Astrocyte (in vitro differentiated cells and primary cell): Measurements from ENCODE around the gene ATP9A. TPM values are rescaled to one million over a fixed set of nuclear protein-coding genes. Genes with fewer than 3 reads are reported as not detected.

Experiments used
- DNase-seq: peaks from one replicate; pipeline ENCODE4 v3.0.0-alpha.2; 2010; ENCODE audit warnings: low read depth
- FAIRE-seq: peaks from 2 replicates; lab custom pipeline; 2011; peaks lifted over from hg19 to GRCh38; lab: Jason Lieb, UNC
- H2AFZ ChIP-seq: 2 replicates; pipeline ENCODE4 v1.6.0; 2012; ENCODE audit warnings: low read depth, low read length, inconsistent platforms
- H3K27ac ChIP-seq: 2 replicates; pipeline ENCODE4 v1.5.1; 2011; ENCODE audit warnings: low read depth, low read length, inconsistent platforms
- H3K27me3 ChIP-seq: 2 replicates; pipeline ENCODE4 v1.6.0; 2011; ENCODE audit warnings: low read length, inconsistent platforms; ENCODE audit not compliant: insufficient read depth
- H3K36me3 ChIP-seq: 2 replicates; pipeline ENCODE4 v1.5.1; 2011; ENCODE audit warnings: low read length, inconsistent platforms; ENCODE audit not compliant: insufficient read depth
- H3K4me1 ChIP-seq: 2 replicates; pipeline ENCODE4 v1.5.1; 2011; ENCODE audit warnings: low read length, inconsistent platforms; ENCODE audit not compliant: insufficient read depth
- H3K4me2 ChIP-seq: 2 replicates; pipeline ENCODE4 v1.6.0; 2012; ENCODE audit warnings: low read length, inconsistent platforms
- H3K4me3 ChIP-seq: 2 replicates; pipeline ENCODE4 v1.5.1; 2011; ENCODE audit warnings: low read depth, mild to moderate bottlenecking, low read length, inconsistent platforms; ENCODE audit not compliant: insufficient read depth
- H3K79me2 ChIP-seq: 2 replicates; pipeline ENCODE4 v1.6.0; 2012; ENCODE audit warnings: mild to moderate bottlenecking, low read length, inconsistent platforms; ENCODE audit not compliant: insufficient read depth
- H3K9ac ChIP-seq: 2 replicates; pipeline ENCODE4 v1.6.0; 2012; ENCODE audit warnings: mild to moderate bottlenecking, low read length, inconsistent platforms
- H3K9me3 ChIP-seq: 2 replicates; pipeline ENCODE4 v1.5.1; 2012; ENCODE audit warnings: low read depth, mild to moderate bottlenecking, low read length, inconsistent platforms; ENCODE audit not compliant: insufficient read depth
- H4K20me1 ChIP-seq: 2 replicates; pipeline ENCODE4 v1.6.0; 2012; ENCODE audit warnings: low read length, inconsistent platforms; ENCODE audit not compliant: insufficient read depth
- H3K27ac Mint-ChIP-seq: one replicate; pipeline ENCODE4 v1.8.0; 2021; ENCODE audit warnings: mild to moderate bottlenecking, mixed read lengths; ENCODE audit not compliant: unreplicated experiment
- H3K27me3 Mint-ChIP-seq: one replicate; pipeline ENCODE4 v1.8.0; 2021; ENCODE audit warnings: low read depth, mixed read lengths; ENCODE audit not compliant: unreplicated experiment
- H3K36me3 Mint-ChIP-seq: one replicate; pipeline ENCODE4 v1.8.0; 2021; ENCODE audit warnings: low read depth, mixed read lengths; ENCODE audit not compliant: unreplicated experiment
- H3K4me1 Mint-ChIP-seq: one replicate; pipeline ENCODE4 v1.8.0; 2021; ENCODE audit warnings: low read depth, mixed read lengths; ENCODE audit not compliant: unreplicated experiment
- H3K4me3 Mint-ChIP-seq: one replicate; pipeline ENCODE4 v1.8.0; 2021; ENCODE audit warnings: mild to moderate bottlenecking, moderate library complexity, mixed read lengths; ENCODE audit not compliant: unreplicated experiment
- H3K9me3 Mint-ChIP-seq: one replicate; pipeline ENCODE4 v1.8.0; 2021; ENCODE audit warnings: mild to moderate bottlenecking, mixed read lengths; ENCODE audit not compliant: unreplicated experiment
- EZH2 ChIP-seq: IDR thresholded peaks from 2 replicates; pipeline ENCODE4 v1.6.1; 2012; ENCODE audit warnings: mild to moderate bottlenecking, low read length, inconsistent platforms; ENCODE audit not compliant: insufficient read depth
- total RNA-seq: library from RNA; stranded (reverse); gene quantifications from 2 replicates; pipeline ENCODE4 v1.2.1, GENCODE V29; 2021
- TF ChIP-seq, protein P1 (sequence below): IDR thresholded peaks from 2 replicates; pipeline ENCODE4 v1.5.1; 2011; ENCODE audit warnings: low read depth, mild to moderate bottlenecking, inconsistent platforms, low read length, moderate library complexity; ENCODE audit not compliant: insufficient read depth

The ATP9A gene
- total RNA-seq, 1 donor from 2014 or later, result 12.9 TPM

DNA sequence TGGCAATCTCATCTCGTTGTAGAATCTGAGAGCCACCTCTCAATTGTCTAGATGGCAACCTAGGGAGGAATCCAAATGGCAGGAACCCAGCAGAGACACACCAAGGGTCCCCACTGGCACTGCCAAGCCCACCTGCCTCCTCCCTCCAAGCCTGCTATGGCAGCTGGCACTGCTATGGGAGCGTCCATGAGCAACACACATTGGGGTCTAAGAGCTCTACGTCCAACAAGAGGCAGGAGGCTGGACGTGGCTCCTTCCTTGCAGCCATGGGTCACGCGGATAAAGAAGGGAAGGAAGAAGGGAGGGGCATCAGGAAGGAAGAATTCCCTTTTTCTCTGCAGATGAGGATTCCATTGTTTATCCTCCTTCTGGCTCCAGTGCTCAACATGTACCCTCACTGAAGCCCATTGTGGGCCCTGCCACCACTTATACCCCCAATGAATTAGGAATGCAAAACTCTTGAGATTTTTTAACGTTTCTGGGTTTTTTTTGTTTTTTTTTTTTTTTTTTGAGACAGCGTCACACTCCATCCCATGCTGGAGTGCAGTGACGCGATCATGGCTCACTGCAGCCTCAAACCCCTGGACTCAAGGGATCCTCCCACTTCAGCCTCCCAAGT, 17.3 kb downstream of the ATP9A start:
- H3K27ac Mint-ChIP-seq, result no peak overlapping the region
- H3K27me3 ChIP-seq, result no peaks in the 10 kb centered on the region
- H3K36me3 Mint-ChIP-seq, result no peaks in the 10 kb centered on the region
- H2AFZ ChIP-seq, result no peak overlapping the region
- H3K4me1 ChIP-seq, result peaks cover 34% of the 10 kb centered on the region
- no peak for TF ChIP-seq EZH2
- TF ChIP-seq, protein P1, sequence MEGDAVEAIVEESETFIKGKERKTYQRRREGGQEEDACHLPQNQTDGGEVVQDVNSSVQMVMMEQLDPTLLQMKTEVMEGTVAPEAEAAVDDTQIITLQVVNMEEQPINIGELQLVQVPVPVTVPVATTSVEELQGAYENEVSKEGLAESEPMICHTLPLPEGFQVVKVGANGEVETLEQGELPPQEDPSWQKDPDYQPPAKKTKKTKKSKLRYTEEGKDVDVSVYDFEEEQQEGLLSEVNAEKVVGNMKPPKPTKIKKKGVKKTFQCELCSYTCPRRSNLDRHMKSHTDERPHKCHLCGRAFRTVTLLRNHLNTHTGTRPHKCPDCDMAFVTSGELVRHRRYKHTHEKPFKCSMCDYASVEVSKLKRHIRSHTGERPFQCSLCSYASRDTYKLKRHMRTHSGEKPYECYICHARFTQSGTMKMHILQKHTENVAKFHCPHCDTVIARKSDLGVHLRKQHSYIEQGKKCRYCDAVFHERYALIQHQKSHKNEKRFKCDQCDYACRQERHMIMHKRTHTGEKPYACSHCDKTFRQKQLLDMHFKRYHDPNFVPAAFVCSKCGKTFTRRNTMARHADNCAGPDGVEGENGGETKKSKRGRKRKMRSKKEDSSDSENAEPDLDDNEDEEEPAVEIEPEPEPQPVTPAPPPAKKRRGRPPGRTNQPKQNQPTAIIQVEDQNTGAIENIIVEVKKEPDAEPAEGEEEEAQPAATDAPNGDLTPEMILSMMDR, result no peak
- H3K79me2 ChIP-seq, result peaks cover 47% of the 10 kb centered on the region
- peak overlapping the region; percentile 66 for H3K9ac ChIP-seq
- H3K9me3 ChIP-seq, result no peaks in the 10 kb centered on the region
- FAIRE-seq (no peak), DNase-seq (no peak)
- no peak overlapping the region for H3K4me3 ChIP-seq
- H3K4me3 Mint-ChIP-seq, result no peak overlapping the region
- peak overlapping the region; percentile 90 for H3K27ac ChIP-seq
- no peaks in the 10 kb centered on the region for H3K27me3 Mint-ChIP-seq
- H3K4me1 Mint-ChIP-seq, result peaks cover 20% of the 10 kb centered on the region
- no peaks in the 10 kb centered on the region for H3K9me3 Mint-ChIP-seq
- H3K4me2 ChIP-seq, result peak overlapping the region; percentile 50
- H4K20me1 ChIP-seq, result no peaks in the 10 kb centered on the region
- no peaks in the 10 kb centered on the region for H3K36me3 ChIP-seq

DNA sequence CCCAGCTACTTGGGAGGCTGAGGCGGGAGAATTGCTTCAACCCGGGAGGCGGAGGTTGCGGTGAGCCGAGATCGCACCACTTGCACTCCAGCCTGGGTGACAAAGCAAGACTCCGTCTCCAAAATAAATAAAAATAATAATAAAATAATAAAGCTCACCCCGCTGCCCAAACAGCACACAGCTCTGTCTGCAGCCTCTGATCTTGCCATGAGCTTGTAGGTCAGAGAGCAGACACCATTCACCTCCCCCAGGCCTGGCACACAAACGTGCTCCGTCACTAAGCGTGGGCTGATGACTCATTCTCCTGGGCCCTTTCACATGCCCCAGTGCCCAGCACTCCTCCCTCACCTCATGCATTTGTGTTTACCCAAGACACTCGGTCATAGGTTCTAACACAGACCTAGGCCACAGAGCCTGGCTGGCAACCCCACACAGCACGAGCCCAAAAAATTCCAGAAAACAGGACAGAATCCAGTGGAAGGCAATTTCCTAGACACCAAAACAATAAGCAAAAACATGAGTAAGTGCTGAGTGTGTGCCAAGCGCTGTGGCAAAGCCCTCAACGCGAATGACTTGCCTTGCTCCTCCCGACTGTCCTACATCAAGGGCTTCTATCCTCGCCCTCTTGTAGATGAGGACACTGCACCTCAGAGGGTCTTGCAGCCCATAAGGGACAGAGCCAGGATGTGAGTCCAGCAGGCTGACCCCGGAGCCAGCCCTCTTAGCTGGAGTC, 18.0 kb downstream of the ATP9A start:
- H3K36me3 Mint-ChIP-seq, result no peaks in the 10 kb centered on the region
- Histone ChIP-seq H3K27me3 (no peaks in the 10 kb centered on the region), H3K9me3 (no peaks in the 10 kb centered on the region), H2AFZ (no peak overlapping the region), H3K9ac (peak overlapping the region; percentile 66), H3K36me3 (no peaks in the 10 kb centered on the region), H3K79me2 (peaks cover 49% of the 10 kb centered on the region), H3K4me3 (no peak overlapping the region), H3K27ac (peak overlapping the region; percentile 90), H4K20me1 (no peaks in the 10 kb centered on the region), H3K4me2 (peak overlapping the region; percentile 50), H3K4me1 (peaks cover 34% of the 10 kb centered on the region)
- DNase-seq (peak; percentile 91), FAIRE-seq (no peak)
- no peaks in the 10 kb centered on the region for H3K27me3 Mint-ChIP-seq
- TF ChIP-seq EZH2, result no peak
- TF ChIP-seq, protein P1, result no peak
- H3K4me3 Mint-ChIP-seq, result no peak overlapping the region
- H3K9me3 Mint-ChIP-seq, result no peaks in the 10 kb centered on the region
- H3K4me1 Mint-ChIP-seq, result peaks cover 20% of the 10 kb centered on the region
- H3K27ac Mint-ChIP-seq, result no peak overlapping the region

DNA sequence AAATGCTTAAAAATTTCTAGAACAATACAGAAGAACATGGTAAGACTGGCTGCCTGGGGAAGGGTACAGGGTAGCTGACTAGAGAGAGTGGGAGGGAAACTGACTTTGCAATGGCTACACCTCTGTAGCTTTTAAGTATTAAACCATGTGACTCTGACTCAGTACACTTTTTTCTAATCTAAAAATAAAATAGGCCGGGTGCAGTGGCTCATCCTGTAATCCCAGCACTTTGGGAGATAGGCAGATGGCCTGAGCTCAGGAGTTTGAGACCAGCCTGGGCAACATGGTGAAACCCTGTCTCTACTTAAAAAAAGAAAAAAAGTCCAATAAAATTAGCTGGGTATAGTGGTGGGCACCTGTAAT, 18.5 kb downstream of the ATP9A start:
- Histone ChIP-seq H3K9ac (peak overlapping the region; percentile 44), H3K36me3 (no peaks in the 10 kb centered on the region), H4K20me1 (no peaks in the 10 kb centered on the region), H3K27me3 (no peaks in the 10 kb centered on the region), H3K4me2 (peak overlapping the region; percentile 29), H2AFZ (no peak overlapping the region), H3K4me1 (peaks cover 34% of the 10 kb centered on the region), H3K79me2 (peaks cover 47% of the 10 kb centered on the region), H3K9me3 (no peaks in the 10 kb centered on the region), H3K4me3 (no peak overlapping the region), H3K27ac (peak overlapping the region; percentile 90)
- FAIRE-seq (no peak), DNase-seq (peak; percentile 68)
- no peaks in the 10 kb centered on the region for H3K36me3 Mint-ChIP-seq
- H3K4me3 Mint-ChIP-seq, result no peak overlapping the region
- H3K9me3 Mint-ChIP-seq, result no peaks in the 10 kb centered on the region
- no peak overlapping the region for H3K27ac Mint-ChIP-seq
- no peak for TF ChIP-seq EZH2
- TF ChIP-seq, protein P1, result no peak
- H3K4me1 Mint-ChIP-seq, result peaks cover 20% of the 10 kb centered on the region
- no peaks in the 10 kb centered on the region for H3K27me3 Mint-ChIP-seq
